ENCODE results near the gene BIN1. TPM values are rescaled to one million over a fixed set of nuclear protein-coding genes. Genes with fewer than 3 reads are reported as not detected.

The BIN1 gene
- total RNA-seq, 1 donor from 2014 or later, result 15.8 TPM

- H3K27me3 ChIP-seq (ENCODE audit: low read depth), result no peaks in the 10 kb centered on the region
- no peak for DNase-seq
- intact Hi-C loops (cut with micrococcal nuclease), result no loop called here
These were observed 66.8 kb downstream of the BIN1 start for GRCh38 chr2:127040169-127040568.

GRCh38 chr2:127039387-127040031 is 67.4 kb downstream of the BIN1 start:
- no peaks in the 10 kb centered on the region for H3K9me3 ChIP-seq (replicated peaks)
- intact Hi-C loops (cut with micrococcal nuclease), result no loop called here
- H3K27me3 ChIP-seq (ENCODE audit: low read depth), result no peaks in the 10 kb centered on the region
- no peaks in the 10 kb centered on the region for H3K36me3 ChIP-seq
- TF ChIP-seq, protein P1, sequence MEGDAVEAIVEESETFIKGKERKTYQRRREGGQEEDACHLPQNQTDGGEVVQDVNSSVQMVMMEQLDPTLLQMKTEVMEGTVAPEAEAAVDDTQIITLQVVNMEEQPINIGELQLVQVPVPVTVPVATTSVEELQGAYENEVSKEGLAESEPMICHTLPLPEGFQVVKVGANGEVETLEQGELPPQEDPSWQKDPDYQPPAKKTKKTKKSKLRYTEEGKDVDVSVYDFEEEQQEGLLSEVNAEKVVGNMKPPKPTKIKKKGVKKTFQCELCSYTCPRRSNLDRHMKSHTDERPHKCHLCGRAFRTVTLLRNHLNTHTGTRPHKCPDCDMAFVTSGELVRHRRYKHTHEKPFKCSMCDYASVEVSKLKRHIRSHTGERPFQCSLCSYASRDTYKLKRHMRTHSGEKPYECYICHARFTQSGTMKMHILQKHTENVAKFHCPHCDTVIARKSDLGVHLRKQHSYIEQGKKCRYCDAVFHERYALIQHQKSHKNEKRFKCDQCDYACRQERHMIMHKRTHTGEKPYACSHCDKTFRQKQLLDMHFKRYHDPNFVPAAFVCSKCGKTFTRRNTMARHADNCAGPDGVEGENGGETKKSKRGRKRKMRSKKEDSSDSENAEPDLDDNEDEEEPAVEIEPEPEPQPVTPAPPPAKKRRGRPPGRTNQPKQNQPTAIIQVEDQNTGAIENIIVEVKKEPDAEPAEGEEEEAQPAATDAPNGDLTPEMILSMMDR (IDR thresholded peaks at IDR 0.05; ENCODE audit: borderline replicate concordance), result no peak
- no peak overlapping the region for H3K4me3 ChIP-seq
- DNase-seq, result no peak
- no peaks in the 10 kb centered on the region for H3K4me1 ChIP-seq
- H3K27ac ChIP-seq (replicated peaks), result no peak overlapping the region

More at GRCh38 chr2:127040169-127040568, 66.8 kb downstream of the BIN1 start:
- Histone ChIP-seq H3K4me3 (no peak overlapping the region), H3K4me1 (no peaks in the 10 kb centered on the region), H3K9me3 (replicated peaks) (no peaks in the 10 kb centered on the region), H3K27ac (replicated peaks) (no peak overlapping the region), H3K36me3 (no peaks in the 10 kb centered on the region)
- TF ChIP-seq, protein P1 (IDR thresholded peaks at IDR 0.05; ENCODE audit: borderline replicate concordance), result no peak

- intact Hi-C loops (cut with micrococcal nuclease), result no loop called here
- Histone ChIP-seq H3K4me3 (no peak overlapping the region), H3K27me3 (ENCODE audit: low read depth) (no peaks in the 10 kb centered on the region), H3K9me3 (replicated peaks) (no peaks in the 10 kb centered on the region), H3K4me1 (no peaks in the 10 kb centered on the region), H3K36me3 (no peaks in the 10 kb centered on the region), H3K27ac (replicated peaks) (no peak overlapping the region)
- TF ChIP-seq, protein P1 (IDR thresholded peaks at IDR 0.05; ENCODE audit: borderline replicate concordance), result no peak
- DNase-seq, result no peak
These were observed 69.5 kb downstream of the BIN1 start for GRCh38 chr2:127037476-127037875.

DNA sequence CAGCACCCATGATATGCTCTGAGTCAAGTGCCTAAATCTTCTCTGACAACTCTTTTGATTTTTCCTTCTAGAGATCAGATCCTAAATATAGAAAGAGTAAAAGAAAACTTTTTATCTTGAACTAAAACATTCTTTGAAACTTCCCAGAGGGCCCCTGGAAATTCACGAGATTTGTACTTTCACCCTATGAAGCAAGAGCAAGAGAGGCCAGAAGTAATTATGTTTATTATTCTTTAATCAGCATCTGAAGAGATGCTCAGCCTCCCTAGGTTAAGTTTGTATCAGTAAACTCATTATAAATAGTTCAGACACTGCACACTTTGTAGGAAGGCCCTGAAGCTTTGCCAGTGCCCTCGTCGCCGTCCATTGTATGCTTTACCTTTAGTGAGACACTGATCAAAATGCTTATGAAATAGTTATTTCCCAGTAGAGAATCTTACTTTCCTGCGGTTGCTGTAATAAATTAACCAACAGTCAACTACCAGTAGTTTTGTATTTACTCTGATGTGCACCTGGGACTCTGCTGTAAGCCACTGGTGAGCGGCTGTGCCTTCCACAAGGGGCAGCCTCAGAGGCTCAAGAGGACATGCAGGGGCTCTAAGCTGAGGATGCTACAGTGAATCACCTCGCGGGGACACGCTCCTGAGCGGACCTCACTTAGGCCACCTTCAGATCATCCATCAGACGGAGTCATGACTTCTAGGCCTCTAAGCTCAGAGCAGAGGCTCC is 71.9 kb downstream of the BIN1 start:
- Histone ChIP-seq H3K36me3 (no peaks in the 10 kb centered on the region), H3K27ac (replicated peaks) (no peak overlapping the region), H3K4me1 (no peaks in the 10 kb centered on the region), H3K9me3 (replicated peaks) (no peaks in the 10 kb centered on the region), H3K4me3 (no peak overlapping the region), H3K27me3 (ENCODE audit: low read depth) (peaks cover 24% of the 10 kb centered on the region)
- TF ChIP-seq, protein P1 (IDR thresholded peaks at IDR 0.05; ENCODE audit: borderline replicate concordance), result no peak
- no peak for DNase-seq
- intact Hi-C loops (cut with micrococcal nuclease), result no loop called here

DNA sequence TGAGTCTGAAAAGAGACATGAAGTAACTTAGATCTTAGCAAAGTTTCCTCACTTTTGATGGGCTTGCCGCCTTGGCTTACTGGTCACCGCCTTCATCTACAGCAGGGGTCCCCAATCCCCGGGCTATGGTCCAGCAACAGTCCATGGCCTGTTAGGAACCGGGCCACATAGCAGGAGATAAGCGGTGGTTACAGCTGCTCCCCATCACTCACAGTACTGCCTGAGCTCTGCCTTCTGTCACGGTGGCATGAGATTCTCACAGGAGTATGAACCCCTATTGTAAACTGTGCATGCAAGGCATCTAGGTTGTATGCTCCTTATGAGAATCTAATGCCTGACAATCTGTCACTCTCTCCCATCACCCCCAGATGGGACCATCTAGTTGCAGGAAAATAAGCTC is 72.9 kb downstream of the BIN1 start:
- Histone ChIP-seq H3K4me1 (no peaks in the 10 kb centered on the region), H3K4me3 (no peak overlapping the region), H3K27ac (replicated peaks) (no peak overlapping the region), H3K27me3 (ENCODE audit: low read depth) (peaks cover 34% of the 10 kb centered on the region), H3K9me3 (replicated peaks) (no peaks in the 10 kb centered on the region), H3K36me3 (no peaks in the 10 kb centered on the region)
- TF ChIP-seq, protein P1 (IDR thresholded peaks at IDR 0.05; ENCODE audit: borderline replicate concordance), result no peak
- intact Hi-C loops (cut with micrococcal nuclease), result no loop called here
- DNase-seq, result no peak
